Measurements from ENCODE around the gene BST2. TPM values are rescaled to one million over a fixed set of nuclear protein-coding genes. Genes with fewer than 3 reads are reported as not detected.

Gene BST2
- total RNA-seq, 4 donors from 2014 or later = 25.3 to 59.7 (median 51.0) TPM

- TF ChIP-seq CTCF (IDR thresholded peaks at IDR 0.05) (no peak), POLR2A (IDR thresholded peaks at IDR 0.05; ENCODE audit: low read depth) (no peak), POLR2AphosphoS5 (IDR thresholded peaks at IDR 0.05) (no peak), EP300 (IDR thresholded peaks at IDR 0.05) (no peak)
- intact Hi-C loops (cut with DNase I) = no loop called here
- no peaks in the 10 kb centered on the region for H3K27me3 ChIP-seq
- H3K27ac ChIP-seq (replicated peaks in 1 of 4) = no peak overlapping the region
- H3K36me3 ChIP-seq = no peaks in the 10 kb centered on the region
- WGBS = 81% methylated on average over 6 of the region's 6 CpGs
- peaks cover 0 to 11% (median 5%) of the 10 kb centered on the region in 4 donors for H3K4me1 ChIP-seq
- H3K4me3 ChIP-seq = no peak overlapping the region
- DNase-seq (ENCODE audit: extremely low spot score) = peak; percentile 75
- no peaks in the 10 kb centered on the region for H3K9me3 ChIP-seq
Measured at GRCh38 chr19:17359905-17360800, 45.3 kb downstream of the BST2 start.

- peak; percentile 13 for TF ChIP-seq EP300 (IDR thresholded peaks at IDR 0.05)
- TF ChIP-seq POLR2AphosphoS5 (IDR thresholded peaks at IDR 0.05) = peak in 1 of 2 donors; percentile 53
- TF ChIP-seq POLR2A (IDR thresholded peaks at IDR 0.05; ENCODE audit: low read depth) = no peak
- no peak for TF ChIP-seq CTCF (IDR thresholded peaks at IDR 0.05)
- Histone ChIP-seq H3K36me3 (no peaks in the 10 kb centered on the region), H3K4me3 (no peak overlapping the region), H3K4me1 (peaks cover 0 to 11% (median 5%) of the 10 kb centered on the region in 4 donors), H3K27ac (replicated peaks in 1 of 4) (peak overlapping the region; percentile 9 to 55 (median 30)), H3K27me3 (peaks cover 0 to 2% (median 0%) of the 10 kb centered on the region in 4 donors), H3K9me3 (no peaks in the 10 kb centered on the region)
- intact Hi-C loops (cut with DNase I) = no loop called here
- no peak for DNase-seq (ENCODE audit: extremely low spot score)
- 49% methylated on average over 6 of the region's 7 CpGs for WGBS
Measured at GRCh38 chr19:17358395-17358794, 47.0 kb downstream of the BST2 start.

- peak in 1 of 2 donors; percentile 19 for TF ChIP-seq POLR2AphosphoS5 (IDR thresholded peaks at IDR 0.05)
- no peak for TF ChIP-seq POLR2A (IDR thresholded peaks at IDR 0.05; ENCODE audit: low read depth)
- no peak for TF ChIP-seq CTCF (IDR thresholded peaks at IDR 0.05)
- Histone ChIP-seq H3K9me3 (no peaks in the 10 kb centered on the region), H3K27ac (replicated peaks in 1 of 4) (peak overlapping the region; percentile 9 to 55 (median 30)), H3K4me3 (no peak overlapping the region), H3K36me3 (no peaks in the 10 kb centered on the region), H3K4me1 (peaks cover 6 to 16% (median 9%) of the 10 kb centered on the region in 4 donors), H3K27me3 (peaks cover 0 to 9% (median 0%) of the 10 kb centered on the region in 4 donors)
- 69% methylated on average over 9 of the region's 11 CpGs for WGBS
- DNase-seq (ENCODE audit: extremely low spot score) = no peak
- intact Hi-C loops (cut with DNase I) = no loop called here
Measured at GRCh38 chr19:17357724-17358123, 47.7 kb downstream of the BST2 start.

GRCh38 chr19:17357078-17357666 lies 48.3 kb downstream of the BST2 start:
- WGBS = 78% methylated on average over 7 of the region's 7 CpGs
- TF ChIP-seq CTCF (IDR thresholded peaks at IDR 0.05) (no peak), POLR2A (IDR thresholded peaks at IDR 0.05; ENCODE audit: low read depth) (no peak), POLR2AphosphoS5 (IDR thresholded peaks at IDR 0.05) (no peak), EP300 (IDR thresholded peaks at IDR 0.05) (no peak)

More at GRCh38 chr19:17357078-17357666, 48.3 kb downstream of the BST2 start:
- no peak for DNase-seq (ENCODE audit: extremely low spot score)
- Histone ChIP-seq H3K27me3 (peaks cover 0 to 15% (median 0%) of the 10 kb centered on the region in 4 donors), H3K4me1 (peaks cover 8 to 16% (median 14%) of the 10 kb centered on the region in 4 donors), H3K9me3 (no peaks in the 10 kb centered on the region), H3K36me3 (no peaks in the 10 kb centered on the region), H3K27ac (replicated peaks in 1 of 4) (peak overlapping the region in 3 of 4 donors; percentile 9 to 55 (median 30)), H3K4me3 (no peak overlapping the region)
- intact Hi-C loops (cut with DNase I) = no loop called here
